Epidermal melanocyte (primary cell): ENCODE results near the gene PCSK7.

ENCODE experiments used
- DNase-seq: peaks from one replicate; pipeline ENCODE4 v3.0.0; 2011; ENCODE audit warnings: low spot score; ENCODE audit not compliant: insufficient read length

Gene PCSK7

GRCh38 chr11:117199053-117199915 is 32.6 kb downstream of the PCSK7 start, which contains the start of gene TAGLN:
Gene TAGLN (plus strand): TSS chr11:117199370. CDS start chr11:117203014, 3,644 bp downstream.
- DNase-seq, result peak; percentile 61

GRCh38 chr11:117198613-117199012 is 33.3 kb downstream of the PCSK7 start:
- DNase-seq, result no peak

- no peak for DNase-seq
Observed at GRCh38 chr11:117197516-117198456, 34.1 kb downstream of the PCSK7 start.

GRCh38 chr11:117197006-117197405 is 34.9 kb downstream of the PCSK7 start:
- DNase-seq, result no peak

GRCh38 chr11:117195761-117196160 is 36.1 kb downstream of the PCSK7 start:
- DNase-seq, result no peak

- no peak for DNase-seq
Observed at GRCh38 chr11:117195258-117195657, 36.6 kb downstream of the PCSK7 start.

- no peak for DNase-seq
Observed at GRCh38 chr11:117194267-117194666, 37.6 kb downstream of the PCSK7 start.

- DNase-seq, result no peak
Observed at GRCh38 chr11:117193130-117194020, 38.5 kb downstream of the PCSK7 start.

GRCh38 chr11:117192401-117192875 is 39.4 kb downstream of the PCSK7 start:
- DNase-seq, result no peak

- no peak for DNase-seq
Observed at GRCh38 chr11:117191680-117192400, 40.0 kb downstream of the PCSK7 start.

- DNase-seq, result no peak
Observed at GRCh38 chr11:117189941-117190544, 41.8 kb downstream of the PCSK7 start.

- DNase-seq, result no peak
Observed at GRCh38 chr11:117189191-117189940, 42.5 kb downstream of the PCSK7 start.

GRCh38 chr11:117188620-117189081 is 43.2 kb downstream of the PCSK7 start:
- DNase-seq, result no peak

- no peak for DNase-seq
Observed at GRCh38 chr11:117187799-117188481, 43.9 kb downstream of the PCSK7 start.

GRCh38 chr11:117187428-117187798 is 44.5 kb downstream of the PCSK7 start:
- DNase-seq, result no peak

- DNase-seq, result no peak
Observed at GRCh38 chr11:117187007-117187406, 44.9 kb downstream of the PCSK7 start.

- no peak for DNase-seq
Observed at GRCh38 chr11:117186431-117186761, 45.5 kb downstream of the PCSK7 start.

GRCh38 chr11:117185736-117186430 is 46.0 kb downstream of the PCSK7 start:
- no peak for DNase-seq
